Stimulated activated CD4-positive, alpha-beta T cell treated with anti-CD3 and anti-CD28 coated beads, Interleukin-4, amount 100 ng/mL, for 24 hours (primary cell): ENCODE measurements around the gene LGALS3BP.

Experiments
- DNase-seq: peaks from one replicate; pipeline ENCODE4 v3.0.0-alpha.2; 2020

The LGALS3BP gene

DNA sequence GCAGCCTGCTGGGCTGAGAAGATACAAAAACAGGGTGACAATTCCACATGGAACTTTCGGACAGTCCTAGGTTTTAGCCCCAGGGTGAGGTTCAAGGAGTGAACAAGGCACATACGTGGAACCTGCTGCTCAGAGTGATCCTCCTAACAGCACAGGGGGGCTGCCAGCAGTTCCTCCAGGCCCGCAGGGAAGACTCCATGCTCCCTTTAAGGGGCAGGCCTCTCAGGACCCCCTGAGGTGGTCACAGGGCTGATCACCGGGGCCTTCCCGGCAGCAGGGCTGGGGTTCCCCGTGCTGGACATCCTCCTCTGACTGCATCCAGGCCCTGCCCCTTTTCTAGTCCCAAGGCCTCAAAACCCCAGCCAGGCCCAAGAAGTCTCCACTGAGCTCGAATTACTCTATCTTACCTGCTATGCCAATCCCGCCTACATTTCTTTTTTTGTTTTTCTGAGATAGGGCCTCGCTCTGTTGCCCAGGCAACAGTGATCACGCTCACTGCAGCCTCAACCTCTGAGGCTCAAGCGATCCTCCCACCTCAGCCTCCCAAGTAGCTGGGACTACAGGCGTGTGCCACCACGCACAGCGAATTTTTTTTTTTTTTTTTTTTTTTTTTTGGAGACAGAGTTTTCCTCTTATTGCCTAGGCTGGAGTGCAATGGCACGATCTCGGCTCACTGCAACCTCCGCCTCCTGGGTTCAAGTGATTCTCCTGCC is 19.5 kb upstream of the LGALS3BP start:
- DNase-seq, result no peak

DNA sequence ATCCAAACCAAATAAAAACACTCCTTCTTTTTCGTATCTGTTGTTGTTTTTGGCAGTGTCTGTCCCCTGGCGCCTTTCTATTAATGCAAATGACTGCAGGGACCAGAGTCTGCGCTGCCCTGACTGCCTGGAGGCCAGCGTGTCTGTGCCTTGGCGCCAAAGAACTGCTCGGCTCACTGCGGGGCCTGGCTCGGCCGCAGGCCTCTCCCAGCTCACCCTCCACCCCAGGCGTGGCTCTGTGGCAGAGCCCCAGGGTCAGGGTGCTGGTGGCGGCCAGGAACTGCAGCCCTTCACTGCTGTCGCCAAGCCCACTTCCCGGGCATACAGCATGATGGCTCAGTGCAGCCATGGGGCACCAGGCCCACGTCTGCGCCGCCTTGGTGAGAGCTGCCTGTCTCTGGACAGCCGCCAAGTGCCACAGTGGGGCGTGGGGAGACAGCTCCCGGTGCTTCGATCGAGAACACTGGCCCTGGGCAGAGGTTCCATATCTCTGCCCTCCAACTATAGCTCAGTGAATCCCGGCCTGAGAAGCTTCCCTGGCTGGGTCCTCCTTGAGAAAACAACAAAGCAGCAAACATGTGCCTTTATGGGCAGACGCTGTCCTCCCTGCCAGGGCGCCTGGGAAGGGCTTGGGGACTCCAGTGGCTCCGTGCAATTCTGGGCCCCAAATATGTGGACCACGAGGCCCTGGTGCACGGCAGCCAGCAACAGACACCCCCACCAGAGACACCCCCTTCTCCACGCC is 18.8 kb upstream of the LGALS3BP start:
- DNase-seq, result no peak

DNA sequence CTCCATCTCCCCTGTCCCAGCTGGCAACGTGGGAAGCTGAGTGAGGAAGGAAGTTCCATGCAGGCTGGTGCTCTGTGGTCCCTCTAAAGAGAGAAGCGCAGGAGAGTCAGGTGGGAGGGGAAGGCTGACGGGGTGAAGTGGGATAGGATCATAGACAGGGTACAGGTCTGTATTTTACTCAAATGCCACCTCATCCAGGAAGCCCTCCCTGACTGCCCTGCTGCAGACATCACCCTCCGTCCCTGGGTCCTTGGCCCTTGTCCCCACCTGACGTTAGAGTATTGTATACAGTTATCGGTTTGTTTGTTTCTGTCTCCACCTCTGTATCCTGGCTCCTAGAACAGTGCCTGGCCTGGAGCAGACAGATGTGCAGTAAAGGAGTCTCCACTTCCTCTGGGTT is 18.2 kb upstream of the LGALS3BP start:
- DNase-seq, result no peak

DNA sequence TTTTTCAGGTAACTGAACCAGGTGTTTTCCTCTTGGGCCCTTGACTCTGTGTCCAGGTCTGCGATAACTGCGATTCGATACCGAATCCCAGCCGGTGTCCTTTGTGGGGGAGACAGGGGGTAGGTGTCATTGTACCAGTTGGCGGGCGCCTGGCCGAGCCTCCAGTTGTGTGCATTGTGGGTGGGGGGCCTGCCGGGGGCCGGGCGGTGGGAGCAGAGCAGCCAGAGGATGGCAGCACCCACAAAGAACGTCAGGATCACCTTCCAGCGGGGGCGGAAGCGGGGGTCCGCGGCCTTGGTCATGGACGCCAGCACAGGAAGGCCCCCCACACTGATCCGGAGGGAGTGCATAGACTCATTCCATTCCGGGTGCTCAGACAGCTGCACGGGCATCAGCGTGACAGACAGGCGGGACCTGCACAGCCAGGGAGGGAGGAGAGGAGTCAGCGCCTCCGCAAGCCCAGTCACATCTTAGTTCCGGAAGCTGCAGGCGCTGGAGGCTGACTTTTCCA is 17.6 kb upstream of the LGALS3BP start:
- DNase-seq, result no peak

DNA sequence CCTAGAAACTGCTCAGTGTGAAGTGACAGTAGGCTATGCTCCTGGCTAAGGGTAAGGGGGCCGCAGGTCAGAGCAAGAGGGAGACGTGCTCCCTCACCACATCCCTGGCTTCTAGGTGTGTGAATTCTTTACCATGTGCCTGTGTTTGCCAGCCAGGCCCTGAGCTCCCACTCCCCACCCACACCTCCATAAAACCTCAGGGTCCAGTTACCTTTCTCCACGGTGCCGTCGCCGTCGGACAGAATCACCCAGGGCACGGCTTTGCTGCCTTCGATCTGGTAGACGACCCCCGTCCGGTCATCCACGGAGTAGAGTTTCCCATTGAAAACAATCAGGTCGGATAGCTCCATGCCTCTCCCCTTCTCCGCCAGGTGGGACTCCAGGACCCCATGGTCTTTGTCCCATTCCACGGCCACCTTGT is 17.1 kb upstream of the LGALS3BP start:
- DNase-seq, result no peak

DNA sequence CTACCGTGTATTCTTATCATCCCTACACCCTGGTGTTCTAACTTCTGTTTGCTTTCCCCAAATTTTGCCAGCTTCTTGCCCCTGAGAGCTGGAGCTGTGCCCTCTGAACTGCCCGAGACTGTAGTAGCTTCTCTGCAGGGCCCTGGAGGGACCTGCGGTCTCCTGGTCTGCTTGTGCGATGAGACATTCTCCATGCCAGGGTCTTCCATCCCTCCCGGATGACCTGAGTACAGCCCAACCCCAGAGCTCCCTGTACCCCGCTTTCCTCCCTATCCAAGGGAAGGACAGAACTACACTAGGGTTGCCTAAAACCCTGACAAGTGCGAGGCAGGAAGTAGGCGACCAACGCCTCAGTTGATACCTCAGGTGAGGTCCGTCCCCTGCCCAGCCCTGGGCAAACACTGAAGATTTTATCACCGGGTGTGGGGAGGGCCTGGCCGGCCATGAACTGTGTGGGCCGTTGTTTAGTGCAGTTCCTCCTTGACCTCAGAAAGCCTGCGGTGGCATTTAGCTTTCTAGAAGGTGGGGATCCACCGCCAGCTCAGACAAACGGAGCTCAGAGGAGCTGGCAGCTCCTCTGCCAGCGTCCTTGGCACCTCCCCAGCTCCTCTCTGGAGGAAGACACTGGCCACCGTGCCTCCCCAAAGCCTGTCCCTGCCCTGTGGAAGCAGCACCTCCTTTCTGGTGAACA is 16.2 kb upstream of the LGALS3BP start:
- DNase-seq, result no peak

DNA sequence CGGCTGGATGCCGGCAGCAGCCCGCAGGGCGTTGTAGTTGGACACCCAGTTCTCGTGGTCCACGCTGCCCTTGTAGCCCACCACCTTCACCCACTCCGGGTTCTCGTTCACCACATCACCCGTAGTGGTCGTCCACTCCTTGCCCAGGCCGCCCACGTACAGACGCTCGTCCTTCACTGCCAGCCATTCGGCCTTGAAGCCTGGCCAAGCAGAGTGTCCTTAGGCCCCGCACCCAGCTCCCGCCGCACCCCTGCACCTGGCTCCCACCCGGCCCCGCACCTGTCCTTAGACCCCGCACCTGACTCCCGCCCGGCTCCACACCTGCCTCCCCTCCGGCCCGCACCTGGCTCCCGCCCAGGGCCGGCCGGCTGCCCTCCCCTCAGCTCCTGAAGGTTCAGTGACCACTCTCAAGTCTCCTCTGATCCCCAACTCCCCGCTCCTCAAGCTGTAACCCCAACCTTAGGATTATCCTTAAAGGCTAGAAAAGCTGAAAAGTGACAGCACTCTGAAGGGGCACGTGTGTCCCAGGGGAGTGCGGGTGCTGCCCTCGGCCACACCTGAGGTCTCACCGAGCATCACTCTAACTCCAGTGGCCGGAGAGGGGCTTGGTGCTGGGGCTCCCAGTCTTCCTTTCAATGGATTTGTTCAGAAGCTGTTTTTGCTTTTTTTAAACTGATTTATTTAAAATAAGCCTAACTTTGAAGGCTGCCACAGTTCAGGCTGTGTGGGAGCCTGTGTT is 15.5 kb upstream of the LGALS3BP start:
- no peak for DNase-seq

DNA sequence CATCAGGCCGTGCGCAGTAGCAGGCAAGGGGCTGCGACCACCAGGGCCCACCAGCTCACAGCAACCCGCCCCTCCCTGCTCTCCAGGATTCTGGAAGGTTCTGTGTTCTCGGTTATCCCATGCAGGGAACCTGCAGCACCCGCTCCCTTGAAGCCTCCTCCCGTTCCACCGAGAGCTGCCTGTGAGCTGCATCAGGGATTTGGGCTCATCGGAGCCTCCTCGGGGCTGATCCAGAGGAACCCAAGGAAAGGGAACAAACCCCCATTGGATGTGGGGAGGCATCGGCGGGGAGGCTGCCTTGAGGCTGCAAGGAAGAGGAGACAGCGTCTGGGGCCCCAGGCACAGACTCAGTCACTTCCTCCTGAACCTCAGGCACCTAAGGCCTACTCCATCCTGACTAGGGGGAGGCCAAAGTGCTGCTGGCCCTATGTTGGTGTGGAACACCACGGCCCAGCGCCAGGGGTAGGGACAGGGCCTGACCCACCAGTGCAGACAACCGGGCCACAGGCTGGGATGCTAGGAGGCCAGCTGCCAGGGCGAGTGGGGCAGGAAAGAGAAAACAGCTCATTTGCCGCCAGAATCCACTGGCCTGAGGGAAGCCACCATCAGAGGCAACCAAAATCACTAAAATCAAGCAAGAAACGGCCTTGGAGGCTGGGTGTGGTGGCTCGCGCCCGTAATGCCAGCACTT is 14.4 kb upstream of the LGALS3BP start:
- DNase-seq, result no peak

DNA sequence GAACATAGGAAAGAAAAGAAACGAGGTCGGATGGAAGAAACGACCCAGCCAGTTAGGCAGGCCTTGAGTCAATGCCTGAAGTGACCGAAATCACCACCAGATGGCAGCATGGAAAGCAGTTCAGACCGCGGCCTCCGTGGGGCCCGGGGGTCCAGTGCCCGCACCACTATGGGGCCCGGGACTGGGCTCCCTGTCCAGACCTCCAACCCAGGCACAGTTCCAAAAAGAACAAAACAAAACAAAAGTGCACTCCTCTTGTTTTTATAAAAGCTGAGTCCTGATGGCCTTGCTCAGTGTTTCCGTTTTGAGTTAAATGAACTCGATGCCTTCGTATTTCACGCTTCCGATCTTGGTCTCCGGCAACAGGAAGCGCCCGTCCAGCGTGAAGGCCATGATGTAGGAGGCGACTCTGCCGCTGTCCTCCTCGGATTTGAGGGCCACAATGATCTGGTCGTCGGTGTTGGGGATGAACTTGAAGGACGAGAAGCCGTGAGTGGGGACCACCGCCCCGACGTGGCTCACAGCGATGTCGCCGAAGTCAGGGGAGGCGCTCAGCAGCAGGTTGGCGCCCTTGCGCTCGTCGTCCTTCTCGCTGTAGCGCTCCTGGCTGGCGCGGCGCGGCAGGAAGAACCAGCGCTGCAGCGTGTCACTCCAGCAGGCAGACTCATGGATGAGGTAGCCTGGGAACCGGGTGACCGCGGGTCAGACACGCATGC is 13.7 kb upstream of the LGALS3BP start:
- DNase-seq, result peak; percentile 60

DNA sequence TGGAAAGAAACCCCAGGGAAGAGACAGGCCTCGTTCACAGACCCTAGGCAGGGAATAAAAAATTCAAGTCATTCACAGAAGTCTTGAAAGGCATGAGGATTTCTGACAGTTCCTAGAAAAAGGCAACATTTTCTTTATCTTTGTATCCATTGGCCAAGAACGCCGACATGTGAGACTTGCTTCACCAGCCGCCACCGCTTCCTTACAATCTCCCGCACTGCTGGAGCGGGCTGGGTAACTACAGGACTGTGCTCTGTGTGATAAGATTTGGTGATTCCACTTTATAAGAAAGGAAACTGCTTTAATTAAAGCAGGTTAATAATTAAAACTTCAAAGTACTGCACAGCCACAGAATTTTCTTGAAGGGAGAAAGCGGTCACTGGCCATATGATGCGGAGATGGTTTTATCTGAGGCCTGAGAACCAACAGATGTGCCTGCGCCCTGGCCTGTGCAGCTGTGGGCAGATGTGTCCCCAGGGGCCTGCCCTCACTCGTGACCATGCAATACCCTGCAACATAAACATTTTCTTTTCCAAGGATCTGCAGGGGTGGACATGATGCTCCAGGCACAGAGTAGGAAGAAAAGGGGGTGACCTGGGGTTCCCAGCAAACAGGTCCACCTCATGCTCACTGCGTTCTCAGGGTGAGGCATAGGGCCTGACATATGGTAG is 13.0 kb upstream of the LGALS3BP start:
- DNase-seq, result no peak

DNA sequence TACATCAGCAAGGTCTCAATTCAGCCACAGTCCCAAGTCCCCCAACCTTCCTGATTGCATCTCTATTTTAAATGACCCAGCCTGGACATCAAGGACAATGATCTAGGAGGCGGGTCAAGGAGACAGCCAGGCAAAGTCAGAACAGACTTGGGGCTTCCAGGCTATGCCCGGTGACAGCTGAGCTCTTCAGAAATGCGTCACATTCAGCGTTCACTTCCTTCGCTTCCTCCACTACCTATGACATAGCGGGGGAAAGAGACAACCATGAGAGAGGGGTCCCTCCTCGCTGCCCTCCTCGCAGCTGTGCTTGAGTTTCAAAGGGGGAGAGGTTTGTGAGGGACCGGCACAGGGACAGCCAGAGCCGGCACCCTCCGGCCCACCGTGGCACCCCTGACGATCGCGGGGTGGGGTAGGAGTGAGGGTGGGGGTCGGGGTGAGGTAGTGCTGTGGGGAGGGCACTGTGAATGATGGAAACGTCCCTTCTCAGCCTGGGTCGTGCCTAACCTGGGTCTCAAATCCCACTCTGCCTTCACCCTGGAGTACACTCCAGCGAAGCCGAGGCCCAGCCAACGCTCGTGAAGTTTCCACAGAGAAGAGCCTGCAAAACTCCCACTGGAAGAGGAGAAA is 12.3 kb upstream of the LGALS3BP start:
- DNase-seq, result no peak

DNA sequence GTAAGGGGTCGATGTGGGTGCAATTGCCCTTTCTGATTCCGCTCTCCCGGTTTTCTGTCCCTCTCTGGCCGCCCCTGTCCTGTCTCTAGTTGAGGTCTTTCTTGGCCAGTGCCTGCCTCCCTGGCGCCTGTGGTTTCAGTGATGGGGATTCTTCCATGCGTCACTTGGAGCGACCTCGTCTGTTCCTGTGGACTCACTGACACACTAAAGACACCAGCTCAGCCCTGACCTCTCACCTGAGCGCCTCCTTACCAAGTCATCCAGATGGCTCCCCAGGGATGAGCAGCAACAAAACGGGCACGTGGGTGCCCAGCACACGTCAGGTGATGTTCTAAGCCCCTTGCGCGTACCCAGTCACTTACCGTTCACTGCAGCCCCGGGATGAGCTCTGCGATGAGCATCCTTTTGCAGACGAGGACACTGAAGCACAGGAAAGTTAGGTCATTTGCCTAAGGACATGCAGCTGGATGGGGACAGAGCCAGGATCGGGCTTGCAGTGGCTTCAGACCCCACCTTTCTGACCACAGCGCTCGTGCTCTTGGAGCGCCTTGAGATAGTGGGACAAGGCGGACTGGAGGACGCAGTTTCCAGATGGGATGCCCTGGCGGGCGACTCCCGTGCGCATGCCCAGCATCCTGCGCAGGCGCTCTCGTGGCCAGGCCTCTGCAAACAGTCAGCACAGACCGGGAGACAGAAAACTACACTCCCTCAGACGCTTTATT is 11.5 kb upstream of the LGALS3BP start:
- no peak for DNase-seq

DNA sequence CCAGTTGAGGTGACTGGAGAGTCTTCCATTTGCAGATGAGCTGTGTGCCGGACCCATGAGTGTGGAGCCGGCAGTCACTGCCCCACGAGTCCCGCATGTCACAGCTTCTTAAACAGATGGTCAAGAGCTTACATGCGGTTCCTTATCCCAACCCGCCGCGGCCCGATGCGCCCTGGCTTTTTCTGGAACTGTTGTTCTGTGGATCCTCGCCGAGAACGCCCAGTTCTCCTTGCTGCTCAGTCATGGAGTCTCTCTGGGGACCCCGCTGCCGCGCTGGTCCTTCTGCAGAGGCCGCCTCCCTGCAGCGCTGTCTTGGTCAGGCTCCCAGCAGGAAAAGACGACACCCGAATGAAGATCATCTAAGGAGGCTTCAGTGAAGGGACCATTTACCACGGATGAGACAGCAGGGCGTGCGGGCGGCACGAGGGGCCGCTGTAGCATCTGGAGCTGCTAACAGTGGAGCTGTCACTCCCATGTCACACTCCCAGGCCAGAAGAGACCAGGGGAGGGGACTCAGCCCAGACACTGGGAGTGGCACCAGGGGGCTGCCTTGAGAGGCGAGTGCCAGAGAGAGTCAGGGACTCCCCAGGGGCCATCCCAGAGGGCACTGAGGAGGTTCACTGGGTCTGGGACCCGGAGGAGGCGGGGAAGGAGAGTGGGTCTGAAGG is 10.8 kb upstream of the LGALS3BP start:
- no peak for DNase-seq

DNA sequence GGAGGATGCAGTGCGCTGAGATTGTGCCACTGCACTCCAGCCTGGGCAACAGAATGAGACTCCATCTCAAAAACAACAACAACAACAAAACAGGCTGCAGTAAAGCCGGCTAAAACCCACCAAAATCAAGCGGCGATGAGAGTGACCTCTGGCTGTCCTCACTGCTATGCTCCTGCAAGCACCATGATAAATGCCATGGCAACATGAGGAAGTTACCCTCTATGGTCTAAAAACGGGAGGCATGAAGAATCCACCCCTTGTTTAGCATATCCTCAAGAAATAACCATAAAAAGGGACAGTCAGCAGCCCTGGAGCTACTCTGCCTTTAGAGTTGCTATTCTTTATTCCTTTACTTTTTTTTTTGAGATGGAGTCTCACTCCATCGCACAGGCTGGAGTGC is 8.4 kb upstream of the LGALS3BP start:
- DNase-seq, result no peak

DNA sequence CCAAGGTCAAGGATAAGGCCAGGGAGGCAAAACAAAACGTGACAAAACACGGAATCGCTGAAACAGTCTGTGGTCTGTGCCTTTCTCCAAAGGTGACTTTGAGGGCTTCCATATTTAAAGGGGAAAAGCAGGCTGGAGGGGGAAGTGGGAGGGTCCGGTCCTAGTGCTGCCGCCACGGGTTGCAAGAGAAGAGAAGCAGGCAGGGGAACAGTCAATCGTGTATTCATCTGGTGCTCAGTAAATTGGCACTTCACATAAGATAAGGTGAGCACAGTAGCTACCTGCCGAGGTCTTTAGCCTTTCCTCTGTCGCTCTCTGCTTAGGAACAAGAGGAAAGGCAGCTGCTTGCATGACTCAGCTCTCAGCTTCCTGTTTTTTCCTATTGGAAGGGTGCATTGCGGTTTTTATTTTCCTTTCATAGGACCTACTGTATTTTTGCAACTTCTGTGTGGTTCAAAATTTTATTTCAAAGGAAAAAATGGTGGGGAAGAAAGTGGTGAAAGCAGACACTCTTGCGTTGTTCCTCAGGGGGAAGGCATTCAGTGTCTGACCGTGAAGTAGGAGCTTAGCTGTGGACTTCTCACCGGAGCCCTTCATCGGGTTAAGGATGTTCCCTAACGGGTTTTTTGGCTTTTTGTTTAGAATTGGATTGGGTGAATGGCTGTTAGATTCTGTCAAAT is 7.1 kb upstream of the LGALS3BP start:
- DNase-seq, result no peak

DNA sequence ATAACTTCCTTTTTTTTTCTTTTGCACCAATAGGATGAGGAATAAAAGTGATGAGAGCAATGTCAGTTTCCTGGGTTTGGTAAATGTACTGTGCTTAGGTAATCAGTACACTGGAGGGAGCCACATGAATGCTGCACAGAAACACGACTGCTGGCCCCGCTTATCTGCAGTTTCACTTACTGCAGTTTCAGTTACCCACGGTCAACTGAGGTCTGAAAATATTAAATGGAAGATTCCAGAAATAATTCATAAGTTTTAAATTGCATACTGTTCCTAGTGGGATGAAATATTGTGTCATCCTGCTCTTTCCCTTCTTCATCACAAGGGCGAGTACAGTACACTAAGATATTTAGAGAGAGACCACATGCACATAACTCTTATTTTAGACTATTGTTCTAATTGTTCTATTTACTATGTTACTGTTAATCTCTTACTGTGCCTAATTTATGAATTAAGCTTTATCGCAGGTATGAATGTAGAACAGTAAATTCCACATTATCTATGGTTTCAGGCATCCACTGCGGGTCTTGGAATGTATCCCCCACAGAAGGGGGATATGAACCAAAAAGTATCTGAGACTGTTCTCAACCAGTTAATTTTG is 6.4 kb upstream of the LGALS3BP start:
- DNase-seq, result no peak

DNA sequence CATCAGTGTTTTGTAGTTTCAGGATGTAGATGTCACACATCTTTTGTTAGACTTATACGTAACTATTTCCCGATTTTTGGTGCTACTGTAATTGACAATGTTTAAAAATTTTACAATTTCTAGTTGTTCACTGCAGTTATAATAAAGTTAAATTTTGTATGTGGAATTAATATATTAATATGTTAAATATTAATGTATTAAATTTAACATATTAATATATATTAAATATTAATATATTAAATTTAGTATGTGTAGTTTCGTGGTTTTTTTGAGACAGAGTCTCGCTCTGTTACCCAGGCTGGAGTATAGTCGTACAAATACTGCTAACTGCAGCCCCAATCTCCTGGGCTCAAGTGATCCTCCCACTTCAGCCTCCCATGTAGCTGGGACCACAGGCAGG is 5.7 kb upstream of the LGALS3BP start:
- DNase-seq, result no peak
